Keratinocyte (primary cell): ENCODE data around the gene RAB19. TPM values are rescaled to one million over a fixed set of nuclear protein-coding genes. Genes with fewer than 3 reads are reported as not detected.

Experiments used
- DNase-seq: peaks from one replicate; pipeline ENCODE4 v3.0.0-alpha.2; 2011; ENCODE audit warnings: low read depth, missing footprints, low spot score
- FAIRE-seq: peaks from 2 replicates; lab custom pipeline; 2011; peaks lifted over from hg19 to GRCh38; lab: Jason Lieb, UNC
- H2AFZ ChIP-seq: 2 replicates; pipeline ENCODE4 v1.6.0; 2012; ENCODE audit warnings: low read length, control low read depth, inconsistent platforms; ENCODE audit not compliant: control insufficient read depth
- H3K27ac ChIP-seq: 2 replicates; pipeline ENCODE4 v1.5.1; 2011; ENCODE audit warnings: low read length; ENCODE audit not compliant: control insufficient read depth, insufficient read depth
- H3K27me3 ChIP-seq: 3 replicates; pipeline ENCODE4 v1.6.0; 2011; ENCODE audit warnings: low read length; ENCODE audit not compliant: control insufficient read depth, insufficient read depth; ENCODE audit errors: extremely low read depth
- H3K36me3 ChIP-seq, 2 experiments: 2 replicates in 1 of 2; 3 replicates in 1 of 2; pipeline ENCODE4 v1.5.1; 2011; ENCODE audit warnings: low read length in 2 of 2, mild to moderate bottlenecking in 1 of 2; ENCODE audit not compliant: control insufficient read depth in 2 of 2, insufficient read depth in 2 of 2; ENCODE audit errors: extremely low read depth in 1 of 2
- H3K4me1 ChIP-seq: 3 replicates; pipeline ENCODE4 v1.5.1; 2011; ENCODE audit warnings: low read length; ENCODE audit not compliant: control insufficient read depth, insufficient read depth; ENCODE audit errors: extremely low read depth
- H3K4me2 ChIP-seq: 3 replicates; pipeline ENCODE4 v1.6.0; 2011; ENCODE audit warnings: low read depth, low read length; ENCODE audit not compliant: control insufficient read depth, insufficient read depth; ENCODE audit errors: extremely low read depth
- H3K4me3 ChIP-seq, 3 experiments: fragments of 200-600 bp in 1 of 3; sonication (generic) in 1 of 3; 2 replicates in 2 of 3; 3 replicates in 1 of 3; pipeline ENCODE4 v1.5.1; 2011 to 2016; ENCODE audit warnings: low read length in 3 of 3, mild to moderate bottlenecking in 3 of 3, control low read depth in 2 of 3, inconsistent platforms in 1 of 3, low read depth in 1 of 3, mixed read lengths in 1 of 3, mixed run types in 1 of 3, moderate library complexity in 1 of 3; ENCODE audit not compliant: control insufficient read depth in 2 of 3, insufficient read depth in 2 of 3; ENCODE audit errors: extremely low read depth in 1 of 3
- H3K79me2 ChIP-seq: 2 replicates; pipeline ENCODE4 v1.6.0; 2012; ENCODE audit warnings: low read length; ENCODE audit not compliant: control insufficient read depth, insufficient read depth
- H3K9ac ChIP-seq: 3 replicates; pipeline ENCODE4 v1.6.0; 2011; ENCODE audit warnings: low read length; ENCODE audit not compliant: control insufficient read depth, insufficient read depth; ENCODE audit errors: extremely low read depth
- H3K9me1 ChIP-seq: 3 replicates; pipeline ENCODE4 v1.6.0; 2011; ENCODE audit warnings: low read length; ENCODE audit not compliant: control insufficient read depth, insufficient read depth; ENCODE audit errors: extremely low read depth
- H3K9me3 ChIP-seq: 2 replicates; pipeline ENCODE4 v1.5.1; 2012; ENCODE audit warnings: low read depth, low read length; ENCODE audit not compliant: control insufficient read depth
- H4K20me1 ChIP-seq: 3 replicates; pipeline ENCODE4 v1.6.0; 2011; ENCODE audit warnings: low read length; ENCODE audit not compliant: control insufficient read depth, insufficient read depth; ENCODE audit errors: extremely low read depth
- CTCF ChIP-seq, 3 experiments: IDR thresholded peaks in 1 of 3; conservative IDR thresholded peaks in 1 of 3; optimal IDR thresholded peaks in 1 of 3; 2 replicates in 2 of 3; 3 replicates in 1 of 3; pipeline versions ENCODE3 to v1.5.1; 2011; ENCODE audit warnings: low read length in 3 of 3, mild to moderate bottlenecking in 3 of 3, moderate library complexity in 2 of 3, control low read depth in 1 of 3, inconsistent platforms in 1 of 3; ENCODE audit not compliant: insufficient read depth in 2 of 3; ENCODE audit errors: extremely low read depth in 1 of 3
- EZH2 ChIP-seq: IDR thresholded peaks from one replicate; pipeline ENCODE4 v1.6.1; 2012; ENCODE audit warnings: inconsistent platforms, mild to moderate bottlenecking, low read length, moderate library complexity
- dilution Hi-C: fragments of 300-500 bp; cut with MboI; formaldehyde crosslinking; loops from one replicate; pipeline ENCODE4 v1.7.0; 2020; ENCODE audit warnings: low sequenced_read_pairs; ENCODE audit not compliant: extremely low pct_ligation_motif_present
- polyA plus RNA-seq, 5 experiments: library from polyadenylated mRNA; depleted of rRNA in 3 of 5; stranded (reverse) in 3 of 5; stranded (forward) in 1 of 5; unstranded in 1 of 5; fragments of >200 nt; gene quantifications; 1 replicate in 1 of 5; 2 replicates in 3 of 5; 3 replicates in 1 of 5; pipeline versions ENCODE4 v1.2.1 to v1.2.3, GENCODE V29; 2011 to 2012; ENCODE audit warnings: missing spikeins in 2 of 5, low read depth in 1 of 5, low replicate concordance in 1 of 5

RAB19 gene
- polyA plus RNA-seq, 1 donor (not counting 4 experiments of a cell fraction or from before 2014, with no cell fraction given), result not detected

- no peaks in the 10 kb centered on the region for H3K9me3 ChIP-seq
- no peaks in the 10 kb centered on the region for H3K27me3 ChIP-seq
- no peaks in the 10 kb centered on the region for H3K79me2 ChIP-seq
- DNase-seq (no peak), FAIRE-seq (no peak)
- H3K4me3 ChIP-seq, result no peak overlapping the region
- H3K9ac ChIP-seq, result no peak overlapping the region
- dilution Hi-C loops, result no loop called here
- peaks cover 11% of the 10 kb centered on the region in 2 experiments for H3K36me3 ChIP-seq
- H2AFZ ChIP-seq, result no peak overlapping the region
- no peaks in the 10 kb centered on the region for H3K9me1 ChIP-seq
- H3K4me1 ChIP-seq, result no peaks in the 10 kb centered on the region
- no peak overlapping the region for H3K27ac ChIP-seq
- no peak overlapping the region for H3K4me2 ChIP-seq
- no peaks in the 10 kb centered on the region for H4K20me1 ChIP-seq
- no peak for TF ChIP-seq CTCF (optimal IDR thresholded peaks at IDR 0.05 in 1 of 3, IDR thresholded peaks at IDR 0.05 in 1 of 3, conservative IDR thresholded peaks at IDR 0.05 in 1 of 3; ENCODE audit: extremely low read depth in 1 of 3, insufficient read depth in 2 of 3, low read length in 3 of 3)
- no peak for TF ChIP-seq EZH2
Observed at GRCh38 chr7:140358412-140359051, 45.3 kb upstream of the RAB19 start.

GRCh38 chr7:140360697-140361229 is 43.1 kb upstream of the RAB19 start:
- dilution Hi-C loops, result no loop called here
- no peak for DNase-seq
- FAIRE-seq, result no peak

More at GRCh38 chr7:140360697-140361229, 43.1 kb upstream of the RAB19 start:
- Histone ChIP-seq H3K27me3 (no peaks in the 10 kb centered on the region), H3K4me3 (no peak overlapping the region), H3K36me3 (peaks cover 3 to 7% of the 10 kb centered on the region in 2 experiments), H3K79me2 (no peaks in the 10 kb centered on the region), H3K9me1 (no peaks in the 10 kb centered on the region), H3K4me2 (no peak overlapping the region), H3K27ac (no peak overlapping the region), H4K20me1 (no peaks in the 10 kb centered on the region), H3K9me3 (no peaks in the 10 kb centered on the region), H2AFZ (no peak overlapping the region), H3K4me1 (peaks cover 7% of the 10 kb centered on the region), H3K9ac (no peak overlapping the region)
- no peak for TF ChIP-seq EZH2
- no peak for TF ChIP-seq CTCF (optimal IDR thresholded peaks at IDR 0.05 in 1 of 3, IDR thresholded peaks at IDR 0.05 in 1 of 3, conservative IDR thresholded peaks at IDR 0.05 in 1 of 3; ENCODE audit: extremely low read depth in 1 of 3, insufficient read depth in 2 of 3, low read length in 3 of 3)
